Calu3 (cell line): Measurements from ENCODE around the gene GMPPA. TPM values are rescaled to one million over a fixed set of nuclear protein-coding genes. Genes with fewer than 3 reads are reported as not detected.
A peak's percentile ranks its signal among the peaks of the same experiment; 100 is the strongest.

ENCODE experiments used
- BruUV-seq: library from RNA; stranded (reverse); fragments of 400-500 nt; replicated peaks from 2 replicates; lab custom pipeline; 2021; lab: Mats Ljungman, UMichigan
- CTCF ChIA-PET: fragments of 300-600 bp; sonication (Branson Sonifier 250); formaldehyde crosslinking; loops from one replicate; lab custom pipeline; 2022; ENCODE audit warnings: antibody characterized with exemption; lab: Charles Lee
- DNase-seq: peaks from one replicate; pipeline ENCODE4 v3.0.0; 2022
- H3K27ac Mint-ChIP-seq: one replicate; pipeline ENCODE4 v1.8.0; 2022; ENCODE audit warnings: mixed read lengths; ENCODE audit not compliant: unreplicated experiment
- H3K27me3 Mint-ChIP-seq: one replicate; pipeline ENCODE4 v1.8.0; 2022; ENCODE audit warnings: mixed read lengths; ENCODE audit not compliant: unreplicated experiment
- H3K36me3 Mint-ChIP-seq: one replicate; pipeline ENCODE4 v1.8.0; 2022; ENCODE audit warnings: mild to moderate bottlenecking, moderate library complexity, mixed read lengths; ENCODE audit not compliant: insufficient read depth, unreplicated experiment
- H3K4me1 Mint-ChIP-seq: one replicate; pipeline ENCODE4 v1.8.0; 2022; ENCODE audit warnings: mild to moderate bottlenecking, low read depth, mixed read lengths; ENCODE audit not compliant: unreplicated experiment
- H3K4me3 Mint-ChIP-seq: one replicate; pipeline ENCODE4 v1.8.0; 2022; ENCODE audit warnings: mild to moderate bottlenecking, low read depth, moderate library complexity, mixed read lengths; ENCODE audit not compliant: unreplicated experiment
- H3K9me3 Mint-ChIP-seq: one replicate; pipeline ENCODE4 v1.8.0; 2022; ENCODE audit warnings: low read depth, mixed read lengths; ENCODE audit not compliant: unreplicated experiment
- CTCF ChIP-seq: fragments of 200-600 bp; IDR thresholded peaks from one replicate; pipeline ENCODE4 v1.8.0; 2022; ENCODE audit warnings: antibody characterized with exemption; ENCODE audit not compliant: unreplicated experiment
- intact Hi-C: fragments of 100-400 bp; cut with micrococcal nuclease; formaldehyde crosslinking; loops from one replicate; pipeline ENCODE4 v1.10.0; 2022; ENCODE audit not compliant: unreplicated experiment
- total RNA-seq: library from RNA; stranded (reverse); gene quantifications from 2 replicates; pipeline ENCODE4 v1.2.3, GENCODE V29; 2022

The GMPPA gene
- total RNA-seq, 1 experiment from 2014 or later: 53.0 TPM

- H3K4me1 Mint-ChIP-seq: peaks cover 10% of the 10 kb centered on the region
- no peak overlapping the region for H3K27ac Mint-ChIP-seq
- no peaks in the 10 kb centered on the region for H3K27me3 Mint-ChIP-seq
- TF ChIP-seq CTCF: no peak
- no peaks in the 10 kb centered on the region for H3K36me3 Mint-ChIP-seq
- no TSS peak for BruUV-seq
- intact Hi-C loops: loop anchor here (1.0 kb wide), 1 partner anchor 71 kb away; no protein-coding TSS in a partner anchor
- no peak for DNase-seq
- no peaks in the 10 kb centered on the region for H3K9me3 Mint-ChIP-seq
- CTCF ChIA-PET: interaction anchor here (0.6 to 1.5 kb wide), 6 partner anchors 9 to 71 kb away, joined by 3 to 22 read pairs (median 4); partner anchors contain the start of gene DNPEP
- no peak overlapping the region for H3K4me3 Mint-ChIP-seq
These were observed 39.7 kb upstream of the GMPPA start for GRCh38 chr2:219458996-219459395.

GRCh38 chr2:219459460-219460311 lies 39.0 kb upstream of the GMPPA start:
- BruUV-seq: no TSS peak
- no peaks in the 10 kb centered on the region for H3K36me3 Mint-ChIP-seq
- H3K9me3 Mint-ChIP-seq: no peaks in the 10 kb centered on the region
- TF ChIP-seq CTCF: peak; percentile 93
- H3K4me1 Mint-ChIP-seq: peaks cover 10% of the 10 kb centered on the region
- DNase-seq: peak; percentile 72
- H3K27ac Mint-ChIP-seq: no peak overlapping the region
- CTCF ChIA-PET: interaction anchor here (0.6 to 1.5 kb wide), 7 partner anchors 8 to 72 kb away, joined by 3 to 22 read pairs (median 3); partner anchors contain the start of gene DNPEP
- intact Hi-C loops: loop anchor here (1.0 kb wide), 1 partner anchor 71 kb away; no protein-coding TSS in a partner anchor
- no peaks in the 10 kb centered on the region for H3K27me3 Mint-ChIP-seq
- H3K4me3 Mint-ChIP-seq: no peak overlapping the region

GRCh38 chr2:219460424-219460926 lies 38.2 kb upstream of the GMPPA start:
- DNase-seq: no peak
- no TSS peak for BruUV-seq
- no peak for TF ChIP-seq CTCF
- no peaks in the 10 kb centered on the region for H3K9me3 Mint-ChIP-seq
- H3K36me3 Mint-ChIP-seq: no peaks in the 10 kb centered on the region
- H3K4me1 Mint-ChIP-seq: peaks cover 10% of the 10 kb centered on the region
- H3K27me3 Mint-ChIP-seq: no peaks in the 10 kb centered on the region
- CTCF ChIA-PET: no interaction called here
- no peak overlapping the region for H3K27ac Mint-ChIP-seq
- H3K4me3 Mint-ChIP-seq: no peak overlapping the region
- intact Hi-C loops: no loop called here

GRCh38 chr2:219461047-219461514 lies 37.6 kb upstream of the GMPPA start:
- Mint-ChIP-seq H3K27ac (no peak overlapping the region), H3K4me1 (peaks cover 10% of the 10 kb centered on the region), H3K4me3 (no peak overlapping the region), H3K36me3 (no peaks in the 10 kb centered on the region), H3K9me3 (no peaks in the 10 kb centered on the region), H3K27me3 (no peaks in the 10 kb centered on the region)
- DNase-seq: no peak
- no peak for TF ChIP-seq CTCF
- CTCF ChIA-PET: interaction anchor here (0.6 kb wide), 2 partner anchors 53 to 1143 kb away, joined by 3 read pairs; no protein-coding TSS in a partner anchor
- intact Hi-C loops: no loop called here
- no TSS peak for BruUV-seq
